Neural progenitor cell (in vitro differentiated cells): ENCODE data around the gene ETFA. TPM values are rescaled to one million over a fixed set of nuclear protein-coding genes. Genes with fewer than 3 reads are reported as not detected.

ENCODE experiments used
- DNase-seq: peaks from one replicate; pipeline ENCODE4 v3.0.0-alpha.2; 2016; ENCODE audit warnings: low spot score
- H2AFZ ChIP-seq: fragments of 200-600 bp; sonication (generic); replicated peaks from 2 replicates; pipeline ENCODE4 v1.6.1; 2016; ENCODE audit warnings: antibody characterized with exemption
- H3F3A ChIP-seq: fragments of 200-600 bp; sonication (generic); 2 replicates; pipeline ENCODE4 v1.6.1; 2016; ENCODE audit warnings: antibody characterized with exemption, low read depth
- H3K27ac ChIP-seq: fragments of 200-600 bp; sonication (generic); 2 replicates; pipeline ENCODE4 v1.5.1; 2016; ENCODE audit warnings: mild to moderate bottlenecking
- H3K27me3 ChIP-seq: fragments of 200-600 bp; sonication (generic); 2 replicates; pipeline ENCODE4 v1.6.1; 2016; ENCODE audit warnings: mild to moderate bottlenecking, moderate library complexity
- H3K36me3 ChIP-seq: fragments of 200-600 bp; sonication (generic); 2 replicates; pipeline ENCODE4 v1.5.1; 2016
- H3K4me1 ChIP-seq: fragments of 200-600 bp; sonication (generic); 2 replicates; pipeline ENCODE4 v1.6.1; 2016; ENCODE audit warnings: mixed run types
- H3K4me2 ChIP-seq: fragments of 200-600 bp; sonication (generic); 2 replicates; pipeline ENCODE4 v1.6.1; 2016
- H3K4me3 ChIP-seq: fragments of 200-600 bp; sonication (generic); 2 replicates; pipeline ENCODE4 v1.5.1; 2016
- H3K79me2 ChIP-seq: fragments of 200-600 bp; sonication (generic); 2 replicates; pipeline ENCODE4 v1.6.1; 2016; ENCODE audit warnings: low read depth
- H3K9ac ChIP-seq: fragments of 200-600 bp; sonication (generic); 2 replicates; pipeline ENCODE4 v1.6.1; 2016
- H3K9me3 ChIP-seq: fragments of 200-600 bp; sonication (generic); 2 replicates; pipeline ENCODE4 v1.5.1; 2016; ENCODE audit warnings: low read depth
- H4K20me1 ChIP-seq: fragments of 200-600 bp; sonication (generic); 2 replicates; pipeline ENCODE4 v1.6.1; 2016; ENCODE audit warnings: low read depth
- H3K27ac Mint-ChIP-seq: 3 replicates; pipeline ENCODE4 v1.8.0; 2021; ENCODE audit warnings: mixed read lengths
- H3K27me3 Mint-ChIP-seq: 2 replicates; pipeline ENCODE4 v1.8.0; 2022; ENCODE audit warnings: low read depth, mild to moderate bottlenecking, inconsistent platforms, moderate library complexity, mixed read lengths; ENCODE audit not compliant: insufficient read depth
- H3K36me3 Mint-ChIP-seq: 3 replicates; pipeline ENCODE4 v1.8.0; 2021; ENCODE audit warnings: mixed read lengths
- H3K4me1 Mint-ChIP-seq: 3 replicates; pipeline ENCODE4 v1.8.0; 2021; ENCODE audit warnings: mixed read lengths
- H3K4me3 Mint-ChIP-seq: 3 replicates; pipeline ENCODE4 v1.8.0; 2021; ENCODE audit warnings: mild to moderate bottlenecking, moderate library complexity, mixed read lengths
- H3K9me3 Mint-ChIP-seq: 3 replicates; pipeline ENCODE4 v1.8.0; 2020; ENCODE audit warnings: mixed read lengths
- CTCF ChIP-seq: fragments of 200-600 bp; sonication (generic); IDR thresholded peaks from 2 replicates; pipeline ENCODE4 v1.5.1; 2017; ENCODE audit warnings: antibody characterized with exemption, mild to moderate bottlenecking
- EZH2 ChIP-seq: fragments of 200-600 bp; sonication (generic); IDR thresholded peaks from 2 replicates; pipeline ENCODE4 v1.6.1; 2017; ENCODE audit warnings: antibody characterized with exemption, mild to moderate bottlenecking, moderate library complexity
- EZH2phosphoT487 ChIP-seq: fragments of 200-600 bp; sonication (generic); IDR thresholded peaks from 2 replicates; pipeline ENCODE4 v1.6.1; 2017; ENCODE audit warnings: antibody characterized with exemption
- total RNA-seq: library from RNA; depleted of rRNA; stranded (reverse); fragments of >200 nt; gene quantifications from 2 replicates; pipeline ENCODE4 v1.2.3, GENCODE V29; 2015; ENCODE audit warnings: low replicate concordance

ETFA gene
- total RNA-seq, 1 donor from 2014 or later: 99.3 TPM

GRCh38 chr15:76332796-76333195 is 21.5 kb upstream of the ETFA start:
- Histone ChIP-seq H3K27me3 (peaks cover 49% of the 10 kb centered on the region), H3K4me3 (no peak overlapping the region), H3K79me2 (no peaks in the 10 kb centered on the region), H3F3A (peaks cover 27% of the 10 kb centered on the region), H4K20me1 (peaks cover 11% of the 10 kb centered on the region), H3K9me3 (no peaks in the 10 kb centered on the region), H3K4me2 (no peak overlapping the region), H3K27ac (no peak overlapping the region), H3K4me1 (peaks cover 9% of the 10 kb centered on the region), H2AFZ (no peak overlapping the region), H3K36me3 (no peaks in the 10 kb centered on the region), H3K9ac (no peak overlapping the region)
- TF ChIP-seq CTCF: no peak
- TF ChIP-seq EZH2: no peak
- TF ChIP-seq EZH2phosphoT487: no peak
- Mint-ChIP-seq H3K36me3 (peaks cover 3% of the 10 kb centered on the region), H3K27ac (no peak overlapping the region), H3K9me3 (peaks cover 2% of the 10 kb centered on the region), H3K4me1 (peaks cover 25% of the 10 kb centered on the region), H3K27me3 (peaks cover 52% of the 10 kb centered on the region), H3K4me3 (no peak overlapping the region)
- DNase-seq: no peak

- Histone ChIP-seq H3K9ac (no peak overlapping the region), H3K4me1 (no peaks in the 10 kb centered on the region), H4K20me1 (no peaks in the 10 kb centered on the region), H3K4me3 (no peak overlapping the region), H3K79me2 (no peaks in the 10 kb centered on the region), H3K27ac (no peak overlapping the region), H3K4me2 (no peak overlapping the region), H3K36me3 (no peaks in the 10 kb centered on the region), H2AFZ (peak overlapping the region; percentile 60), H3K27me3 (peaks cover 23% of the 10 kb centered on the region), H3K9me3 (no peaks in the 10 kb centered on the region), H3F3A (peaks cover 4% of the 10 kb centered on the region)
- peaks cover 2% of the 10 kb centered on the region for H3K9me3 Mint-ChIP-seq
- H3K4me3 Mint-ChIP-seq: no peak overlapping the region
- TF ChIP-seq EZH2 (no peak), EZH2phosphoT487 (no peak), CTCF (peak; percentile 60)
- H3K27ac Mint-ChIP-seq: no peak overlapping the region
- H3K27me3 Mint-ChIP-seq: peaks cover 33% of the 10 kb centered on the region
- peaks cover 5% of the 10 kb centered on the region for H3K4me1 Mint-ChIP-seq
- peak; percentile 76 for DNase-seq
- H3K36me3 Mint-ChIP-seq: peaks cover 3% of the 10 kb centered on the region
Observed at GRCh38 chr15:76330080-76330680, 18.9 kb upstream of the ETFA start.

GRCh38 chr15:76328958-76329357 is 17.7 kb upstream of the ETFA start:
- Mint-ChIP-seq H3K27me3 (peaks cover 21% of the 10 kb centered on the region), H3K36me3 (no peaks in the 10 kb centered on the region), H3K4me3 (no peak overlapping the region), H3K27ac (no peak overlapping the region), H3K4me1 (peaks cover under 1% of the 10 kb centered on the region), H3K9me3 (no peaks in the 10 kb centered on the region)
- Histone ChIP-seq H3K4me2 (no peak overlapping the region), H3K9me3 (no peaks in the 10 kb centered on the region), H3K4me3 (no peak overlapping the region), H2AFZ (no peak overlapping the region), H3K4me1 (no peaks in the 10 kb centered on the region), H3K9ac (no peak overlapping the region), H3K27ac (no peak overlapping the region), H3K36me3 (no peaks in the 10 kb centered on the region), H3K79me2 (no peaks in the 10 kb centered on the region), H3K27me3 (peaks cover 17% of the 10 kb centered on the region), H4K20me1 (no peaks in the 10 kb centered on the region), H3F3A (peaks cover under 1% of the 10 kb centered on the region)
- no peak for DNase-seq
- TF ChIP-seq EZH2phosphoT487: no peak
- TF ChIP-seq CTCF: no peak
- TF ChIP-seq EZH2: no peak
